GM21447 (cell line): Measurements from ENCODE around the gene LRRC4C.

Experiments used
- ATAC-seq: cut with Tn5 transposase; IDR thresholded peaks from one replicate; pipeline ENCODE4 v1.9.1; 2021; ENCODE audit not compliant: unreplicated experiment

LRRC4C gene

GRCh38 chr11:41459465-41460401, at the start of gene LRRC4C:
Gene LRRC4C (minus strand): TSS chr11:41459652.
- no peak for ATAC-seq

- ATAC-seq: no peak
These were observed 48.7 kb upstream of the LRRC4C start for GRCh38 chr11:41508121-41508520.

DNA sequence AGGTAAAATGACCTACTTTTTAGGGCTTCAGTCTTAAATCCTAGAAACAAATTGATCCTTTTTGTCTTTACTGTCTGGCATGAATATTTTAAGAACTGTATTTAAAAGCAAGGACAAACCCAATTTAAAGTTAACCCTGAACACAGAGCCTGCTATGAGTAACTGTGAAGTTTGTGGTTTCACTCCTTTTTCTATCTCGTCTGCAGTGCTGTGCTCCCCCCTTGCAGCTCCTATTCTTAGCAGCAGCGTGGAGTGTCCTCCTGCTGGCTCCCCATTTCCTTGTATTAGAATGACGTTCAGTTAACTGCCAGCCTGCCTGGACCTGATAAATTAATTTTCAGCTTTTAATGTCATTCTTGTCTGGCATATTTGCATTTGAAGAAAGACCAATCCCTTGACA, 40.0 kb upstream of the LRRC4C start:
- no peak for ATAC-seq

GRCh38 chr11:41498726-41499125, 39.3 kb upstream of the LRRC4C start:
- no peak for ATAC-seq

DNA sequence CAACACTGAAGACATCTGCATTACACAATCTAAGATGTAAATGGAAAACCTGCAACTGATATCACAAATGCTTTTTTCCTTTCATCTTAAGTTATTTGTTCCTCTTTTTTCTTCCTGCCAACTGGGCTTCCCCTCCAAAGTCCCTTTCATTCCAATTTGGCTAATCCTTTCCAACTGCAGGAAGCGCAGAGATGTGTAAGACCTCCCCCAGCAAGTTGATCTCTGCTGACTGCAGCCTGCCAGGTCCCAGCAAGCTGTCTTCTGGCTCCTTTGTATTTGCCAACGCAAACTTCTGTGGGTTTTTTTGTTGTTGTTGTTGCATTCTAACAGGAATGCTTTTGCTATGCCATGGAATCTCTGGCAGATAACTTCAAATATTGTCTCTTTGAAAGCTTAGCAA, 38.5 kb upstream of the LRRC4C start:
- ATAC-seq: no peak

DNA sequence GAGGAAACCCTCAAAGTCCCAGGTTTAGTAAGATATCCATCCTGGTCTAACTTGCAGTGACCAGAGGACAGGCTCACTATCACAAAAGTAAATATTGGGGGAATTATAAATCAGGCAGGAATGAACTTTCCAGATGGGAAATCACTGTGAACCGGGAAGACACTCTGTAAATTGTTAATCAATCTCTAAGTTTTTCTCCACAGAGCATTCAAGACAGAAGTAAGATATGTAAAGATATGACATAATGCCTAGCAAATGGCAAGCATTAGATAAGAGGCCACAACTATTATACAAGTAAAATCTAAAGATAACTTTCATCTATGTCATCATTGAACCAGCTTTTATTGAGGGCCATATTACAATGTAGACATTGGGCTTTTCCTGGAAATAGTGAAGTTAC, 35.3 kb upstream of the LRRC4C start:
- ATAC-seq: no peak

DNA sequence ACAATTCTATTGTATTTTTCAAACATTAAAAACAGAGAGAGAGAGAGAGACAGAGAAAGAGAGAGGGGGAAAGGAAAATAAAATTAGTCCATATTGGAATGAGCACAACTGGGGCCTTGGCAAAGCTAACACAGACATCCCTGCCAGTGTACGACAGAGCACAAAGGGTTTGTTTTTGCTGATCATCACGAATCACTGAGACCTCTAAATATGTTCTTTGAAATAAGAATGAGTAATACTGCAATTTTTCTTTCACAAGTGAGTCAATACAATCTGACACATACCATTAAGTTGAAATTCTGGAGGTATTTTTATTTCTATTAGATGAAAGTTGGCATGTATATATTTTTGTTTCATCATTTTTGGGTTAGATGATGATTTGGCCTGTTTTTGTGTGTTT, 27.0 kb upstream of the LRRC4C start:
- no peak for ATAC-seq

GRCh38 chr11:41483956-41484355, 24.5 kb upstream of the LRRC4C start:
- ATAC-seq: no peak

DNA sequence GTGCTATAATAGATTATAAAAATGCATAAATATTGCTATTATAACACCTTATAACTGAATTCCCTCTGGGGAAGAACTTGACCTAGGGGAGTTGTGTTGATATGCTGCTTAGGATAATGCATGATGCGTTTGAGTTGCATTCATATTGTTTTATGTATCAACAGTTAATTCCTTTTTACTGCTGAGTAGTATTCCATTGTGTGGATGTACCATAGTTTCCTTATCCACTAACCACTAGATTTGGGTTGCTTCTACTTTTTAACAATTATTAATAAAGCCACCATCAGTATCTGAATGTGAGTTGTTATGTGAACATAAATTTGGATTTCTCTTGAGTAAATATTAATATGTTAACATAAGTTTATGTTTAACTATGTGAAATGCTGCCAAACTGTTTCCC, 19.7 kb upstream of the LRRC4C start:
- ATAC-seq: no peak

DNA sequence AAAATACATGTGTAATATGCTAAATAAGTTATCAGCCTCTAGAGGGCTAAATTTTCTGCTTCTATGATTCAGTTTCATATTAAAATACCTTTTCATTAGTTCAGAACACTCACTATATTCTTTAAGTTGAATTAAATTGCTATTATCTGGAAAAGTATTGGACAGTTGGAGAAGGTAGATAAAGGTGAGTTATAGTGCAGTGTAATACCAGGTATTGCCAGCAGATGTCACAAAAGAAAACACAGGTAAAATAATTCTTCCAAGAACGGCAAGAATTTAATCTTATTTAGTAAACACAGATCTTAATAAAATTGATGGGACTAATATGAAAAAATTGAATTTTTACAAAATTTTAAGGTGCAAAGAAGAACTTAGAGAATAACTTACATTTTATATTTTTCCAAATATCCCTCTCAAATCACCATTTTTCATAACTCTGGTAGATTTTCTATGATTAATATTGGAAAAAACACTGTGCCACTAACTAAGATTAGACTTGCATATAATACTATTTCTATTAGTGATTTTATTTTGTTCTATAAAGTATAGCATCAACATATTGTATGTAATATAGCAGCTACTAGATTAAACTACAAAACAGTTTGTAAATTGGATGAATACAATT, 1.7 kb upstream of the LRRC4C start:
- ATAC-seq: no peak

DNA sequence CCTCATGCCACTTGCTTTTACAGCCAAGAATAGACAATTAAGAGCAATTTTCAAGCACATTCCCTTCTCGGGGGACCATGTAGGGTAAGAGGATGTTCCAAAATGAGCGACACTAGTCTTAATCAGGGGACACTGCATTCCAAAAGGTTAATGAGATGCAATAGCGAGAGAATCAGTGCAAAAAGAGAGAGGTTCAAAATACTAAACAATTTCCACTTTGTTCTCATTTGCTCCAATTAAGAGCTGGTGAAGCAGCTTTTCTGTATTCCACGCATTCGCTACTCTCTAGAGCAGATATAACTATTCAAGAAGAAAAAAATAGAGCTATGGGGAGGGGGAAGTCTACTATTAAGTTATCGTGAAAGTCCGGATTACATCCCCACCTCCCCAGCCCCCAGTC, 811 bp downstream of the LRRC4C start:
- no peak for ATAC-seq

- no peak for ATAC-seq
These were observed 1.3 kb downstream of the LRRC4C start for GRCh38 chr11:41458154-41458553.

DNA sequence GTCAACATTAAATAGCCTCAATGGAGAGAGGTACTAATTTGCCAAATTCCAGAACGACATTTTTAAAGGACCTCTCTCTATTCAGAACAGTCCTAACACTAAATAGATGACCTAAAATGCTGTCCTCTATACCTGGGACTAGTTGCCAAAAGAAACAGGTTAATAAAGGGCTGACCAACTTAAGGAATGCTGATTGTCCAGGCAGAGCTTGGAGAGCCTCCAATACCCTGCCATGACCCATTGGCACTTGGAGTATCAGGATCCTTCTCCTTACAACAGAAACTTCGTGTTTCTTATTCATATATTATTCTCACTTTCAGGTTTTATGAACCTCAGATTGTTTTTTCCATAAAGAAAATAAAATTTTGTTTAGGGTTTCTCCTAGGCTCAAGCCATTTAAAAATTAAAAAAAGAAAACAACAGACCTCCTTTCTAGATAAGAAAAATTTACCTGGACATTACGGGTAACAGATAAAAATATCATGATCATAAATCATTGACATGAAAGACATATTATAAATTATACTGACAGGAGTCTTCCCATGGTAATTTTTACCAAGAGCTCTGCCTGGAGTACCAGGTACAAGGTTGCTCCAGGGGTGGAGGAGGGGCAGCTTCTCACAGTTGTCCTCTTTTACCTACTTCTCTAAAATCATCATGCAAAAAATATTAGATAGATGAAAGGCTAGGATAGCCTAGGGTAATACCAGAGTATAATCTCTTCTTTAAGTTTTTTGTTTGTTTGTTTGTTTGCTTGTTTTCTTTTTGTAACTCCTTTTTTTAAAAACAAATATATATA, 2.0 kb downstream of the LRRC4C start:
- no peak for ATAC-seq

DNA sequence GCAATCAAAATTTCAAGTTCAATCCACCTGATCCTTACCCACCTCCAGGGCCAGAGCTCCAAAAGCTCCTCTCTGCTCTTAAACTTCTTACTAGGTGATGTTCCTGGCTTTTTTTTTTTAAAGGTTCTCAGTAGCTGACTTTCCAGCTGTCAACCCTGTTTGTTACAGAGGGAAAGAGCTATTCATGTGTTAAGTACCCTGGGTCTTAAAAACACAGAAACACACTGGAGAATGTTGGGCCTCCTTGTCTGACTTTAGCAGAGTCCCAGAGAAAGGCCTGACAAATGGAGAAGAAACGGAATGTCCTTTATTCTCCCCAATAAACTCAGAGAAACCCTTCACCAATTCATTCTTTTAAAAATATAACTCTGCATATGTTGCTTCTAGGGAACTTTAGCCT, 3.2 kb downstream of the LRRC4C start:
- ATAC-seq: no peak

- no peak for ATAC-seq
These were observed 8.4 kb downstream of the LRRC4C start for GRCh38 chr11:41451011-41451410.

- ATAC-seq: no peak
These were observed 9.9 kb downstream of the LRRC4C start for GRCh38 chr11:41449483-41450050.

DNA sequence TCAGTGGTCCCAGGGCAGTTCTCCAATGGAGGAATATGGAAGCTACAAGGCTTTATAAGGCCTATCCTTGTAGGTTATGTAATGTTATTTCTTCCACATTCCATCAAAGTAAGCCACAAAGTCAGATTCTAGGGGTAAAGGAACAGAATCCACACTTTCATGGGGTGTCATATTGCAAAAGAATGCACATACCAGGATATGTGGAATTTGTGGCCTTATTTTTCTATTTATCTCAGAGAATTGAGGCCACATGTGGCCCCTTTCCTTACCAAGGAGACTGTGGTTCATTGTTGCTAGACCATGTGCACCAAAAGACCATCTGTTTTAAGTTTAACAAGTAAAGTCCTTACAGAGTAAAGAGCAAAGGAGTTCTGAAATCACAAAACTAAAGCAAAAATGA, 12.9 kb downstream of the LRRC4C start:
- no peak for ATAC-seq

- ATAC-seq: no peak
These were observed 13.3 kb downstream of the LRRC4C start for GRCh38 chr11:41446107-41446506.

DNA sequence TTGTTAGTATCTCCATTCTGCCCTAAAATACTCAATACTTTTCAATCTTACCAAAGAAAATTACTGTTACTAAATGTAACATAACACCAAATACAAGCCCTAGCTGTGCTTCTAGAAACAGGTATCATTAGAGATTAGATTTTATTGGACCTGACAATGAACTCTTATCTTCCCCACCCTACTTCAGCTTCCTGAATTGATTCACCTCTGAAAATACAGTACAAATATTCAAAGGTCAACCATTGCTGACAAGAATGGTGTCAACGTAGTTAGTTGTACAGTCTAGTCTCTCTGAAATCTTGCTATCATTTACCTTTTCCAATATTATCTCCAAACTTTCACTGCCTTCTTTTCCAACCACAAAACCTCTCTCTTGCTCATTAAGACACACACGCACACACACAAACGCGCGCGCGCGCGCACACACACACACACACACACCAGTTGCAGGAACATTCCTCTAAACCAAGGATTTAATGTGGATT, 22.4 kb downstream of the LRRC4C start:
- no peak for ATAC-seq

GRCh38 chr11:41435531-41435930, 23.9 kb downstream of the LRRC4C start:
- ATAC-seq: no peak

DNA sequence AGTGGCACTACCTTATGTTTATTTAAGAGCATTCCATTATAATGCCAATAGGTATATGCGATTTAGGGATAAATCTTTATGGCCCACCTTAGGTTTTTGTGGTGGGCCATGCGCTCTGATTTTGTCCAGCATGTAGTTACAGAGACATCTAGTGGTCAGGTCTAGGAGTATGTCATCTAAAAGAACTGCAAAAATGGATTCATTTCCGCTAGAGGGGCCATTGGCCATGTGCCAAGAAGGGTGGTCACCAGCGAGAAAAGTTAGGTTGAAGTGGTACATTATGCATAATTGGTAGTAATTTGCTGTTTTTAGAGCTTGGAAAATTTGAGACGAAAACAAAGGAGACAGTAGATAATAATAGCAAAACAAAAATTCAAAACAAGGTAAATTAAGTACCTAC, 27.7 kb downstream of the LRRC4C start:
- no peak for ATAC-seq
